Measurements from ENCODE around the gene COMMD1. TPM values are rescaled to one million over a fixed set of nuclear protein-coding genes. Genes with fewer than 3 reads are reported as not detected.

Gene COMMD1
- total RNA-seq, 1 experiment from 2014 or later = 24.7 TPM

DNA sequence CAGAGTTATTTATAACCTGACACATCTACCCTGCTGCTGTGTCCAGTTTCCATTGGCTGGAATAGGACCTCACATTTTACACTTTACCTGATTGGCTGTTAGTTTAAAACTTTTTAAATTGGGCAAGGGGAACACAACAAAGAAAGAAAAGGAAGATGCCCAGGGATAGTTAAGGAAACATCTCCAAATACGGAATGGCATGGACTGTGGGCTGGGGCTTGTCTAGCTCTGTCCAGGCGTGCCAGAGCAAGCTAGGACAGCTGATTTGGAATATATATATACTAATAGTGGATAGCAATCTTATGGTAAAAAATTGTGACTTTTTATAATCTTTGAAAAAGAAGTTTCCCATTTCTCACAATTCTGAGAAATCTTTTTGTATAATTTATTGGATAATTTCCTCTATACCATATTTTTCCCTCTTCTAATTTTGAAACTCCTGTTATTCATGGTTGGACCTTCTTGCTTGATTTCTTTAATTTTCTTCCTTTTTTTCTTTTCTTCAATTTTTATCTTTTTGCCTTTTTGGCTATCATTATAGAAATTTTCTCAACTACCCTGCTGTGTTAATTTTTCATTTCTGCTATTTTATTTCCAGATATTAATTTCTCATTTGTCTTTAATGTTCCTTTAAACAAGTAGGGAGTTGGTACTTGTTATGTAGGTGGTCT, 55.9 kb downstream of the COMMD1 start (continued):
- TF ChIP-seq, protein P1, sequence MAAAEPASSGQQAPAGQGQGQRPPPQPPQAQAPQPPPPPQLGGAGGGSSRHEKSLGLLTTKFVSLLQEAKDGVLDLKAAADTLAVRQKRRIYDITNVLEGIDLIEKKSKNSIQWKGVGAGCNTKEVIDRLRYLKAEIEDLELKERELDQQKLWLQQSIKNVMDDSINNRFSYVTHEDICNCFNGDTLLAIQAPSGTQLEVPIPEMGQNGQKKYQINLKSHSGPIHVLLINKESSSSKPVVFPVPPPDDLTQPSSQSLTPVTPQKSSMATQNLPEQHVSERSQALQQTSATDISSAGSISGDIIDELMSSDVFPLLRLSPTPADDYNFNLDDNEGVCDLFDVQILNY (CRISPR knock-in tag; IDR thresholded peaks at IDR 0.05) = no peak
- TF ChIP-seq ZNF121 (CRISPR knock-in tag; IDR thresholded peaks at IDR 0.05) (no peak), ZNF219 (CRISPR knock-in tag; IDR thresholded peaks at IDR 0.05; ENCODE audit: borderline replicate concordance) (no peak), ZBTB21 (CRISPR knock-in tag; IDR thresholded peaks at IDR 0.05; ENCODE audit: borderline replicate concordance) (no peak), IRF2 (CRISPR knock-in tag; IDR thresholded peaks at IDR 0.05; ENCODE audit: borderline replicate concordance, low read depth) (no peak)
- TF ChIP-seq, protein P2, sequence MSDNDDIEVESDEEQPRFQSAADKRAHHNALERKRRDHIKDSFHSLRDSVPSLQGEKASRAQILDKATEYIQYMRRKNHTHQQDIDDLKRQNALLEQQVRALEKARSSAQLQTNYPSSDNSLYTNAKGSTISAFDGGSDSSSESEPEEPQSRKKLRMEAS (CRISPR knock-in tag; IDR thresholded peaks at IDR 0.05) = no peak
- TF ChIP-seq, protein P3, sequence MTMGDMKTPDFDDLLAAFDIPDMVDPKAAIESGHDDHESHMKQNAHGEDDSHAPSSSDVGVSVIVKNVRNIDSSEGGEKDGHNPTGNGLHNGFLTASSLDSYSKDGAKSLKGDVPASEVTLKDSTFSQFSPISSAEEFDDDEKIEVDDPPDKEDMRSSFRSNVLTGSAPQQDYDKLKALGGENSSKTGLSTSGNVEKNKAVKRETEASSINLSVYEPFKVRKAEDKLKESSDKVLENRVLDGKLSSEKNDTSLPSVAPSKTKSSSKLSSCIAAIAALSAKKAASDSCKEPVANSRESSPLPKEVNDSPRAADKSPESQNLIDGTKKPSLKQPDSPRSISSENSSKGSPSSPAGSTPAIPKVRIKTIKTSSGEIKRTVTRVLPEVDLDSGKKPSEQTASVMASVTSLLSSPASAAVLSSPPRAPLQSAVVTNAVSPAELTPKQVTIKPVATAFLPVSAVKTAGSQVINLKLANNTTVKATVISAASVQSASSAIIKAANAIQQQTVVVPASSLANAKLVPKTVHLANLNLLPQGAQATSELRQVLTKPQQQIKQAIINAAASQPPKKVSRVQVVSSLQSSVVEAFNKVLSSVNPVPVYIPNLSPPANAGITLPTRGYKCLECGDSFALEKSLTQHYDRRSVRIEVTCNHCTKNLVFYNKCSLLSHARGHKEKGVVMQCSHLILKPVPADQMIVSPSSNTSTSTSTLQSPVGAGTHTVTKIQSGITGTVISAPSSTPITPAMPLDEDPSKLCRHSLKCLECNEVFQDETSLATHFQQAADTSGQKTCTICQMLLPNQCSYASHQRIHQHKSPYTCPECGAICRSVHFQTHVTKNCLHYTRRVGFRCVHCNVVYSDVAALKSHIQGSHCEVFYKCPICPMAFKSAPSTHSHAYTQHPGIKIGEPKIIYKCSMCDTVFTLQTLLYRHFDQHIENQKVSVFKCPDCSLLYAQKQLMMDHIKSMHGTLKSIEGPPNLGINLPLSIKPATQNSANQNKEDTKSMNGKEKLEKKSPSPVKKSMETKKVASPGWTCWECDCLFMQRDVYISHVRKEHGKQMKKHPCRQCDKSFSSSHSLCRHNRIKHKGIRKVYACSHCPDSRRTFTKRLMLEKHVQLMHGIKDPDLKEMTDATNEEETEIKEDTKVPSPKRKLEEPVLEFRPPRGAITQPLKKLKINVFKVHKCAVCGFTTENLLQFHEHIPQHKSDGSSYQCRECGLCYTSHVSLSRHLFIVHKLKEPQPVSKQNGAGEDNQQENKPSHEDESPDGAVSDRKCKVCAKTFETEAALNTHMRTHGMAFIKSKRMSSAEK (CRISPR knock-in tag; IDR thresholded peaks at IDR 0.05; ENCODE audit: borderline replicate concordance) = no peak
- TF ChIP-seq, protein P4, sequence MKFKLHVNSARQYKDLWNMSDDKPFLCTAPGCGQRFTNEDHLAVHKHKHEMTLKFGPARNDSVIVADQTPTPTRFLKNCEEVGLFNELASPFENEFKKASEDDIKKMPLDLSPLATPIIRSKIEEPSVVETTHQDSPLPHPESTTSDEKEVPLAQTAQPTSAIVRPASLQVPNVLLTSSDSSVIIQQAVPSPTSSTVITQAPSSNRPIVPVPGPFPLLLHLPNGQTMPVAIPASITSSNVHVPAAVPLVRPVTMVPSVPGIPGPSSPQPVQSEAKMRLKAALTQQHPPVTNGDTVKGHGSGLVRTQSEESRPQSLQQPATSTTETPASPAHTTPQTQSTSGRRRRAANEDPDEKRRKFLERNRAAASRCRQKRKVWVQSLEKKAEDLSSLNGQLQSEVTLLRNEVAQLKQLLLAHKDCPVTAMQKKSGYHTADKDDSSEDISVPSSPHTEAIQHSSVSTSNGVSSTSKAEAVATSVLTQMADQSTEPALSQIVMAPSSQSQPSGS (CRISPR knock-in tag; IDR thresholded peaks at IDR 0.05; ENCODE audit: borderline replicate concordance, low read depth) = no peak

DNA sequence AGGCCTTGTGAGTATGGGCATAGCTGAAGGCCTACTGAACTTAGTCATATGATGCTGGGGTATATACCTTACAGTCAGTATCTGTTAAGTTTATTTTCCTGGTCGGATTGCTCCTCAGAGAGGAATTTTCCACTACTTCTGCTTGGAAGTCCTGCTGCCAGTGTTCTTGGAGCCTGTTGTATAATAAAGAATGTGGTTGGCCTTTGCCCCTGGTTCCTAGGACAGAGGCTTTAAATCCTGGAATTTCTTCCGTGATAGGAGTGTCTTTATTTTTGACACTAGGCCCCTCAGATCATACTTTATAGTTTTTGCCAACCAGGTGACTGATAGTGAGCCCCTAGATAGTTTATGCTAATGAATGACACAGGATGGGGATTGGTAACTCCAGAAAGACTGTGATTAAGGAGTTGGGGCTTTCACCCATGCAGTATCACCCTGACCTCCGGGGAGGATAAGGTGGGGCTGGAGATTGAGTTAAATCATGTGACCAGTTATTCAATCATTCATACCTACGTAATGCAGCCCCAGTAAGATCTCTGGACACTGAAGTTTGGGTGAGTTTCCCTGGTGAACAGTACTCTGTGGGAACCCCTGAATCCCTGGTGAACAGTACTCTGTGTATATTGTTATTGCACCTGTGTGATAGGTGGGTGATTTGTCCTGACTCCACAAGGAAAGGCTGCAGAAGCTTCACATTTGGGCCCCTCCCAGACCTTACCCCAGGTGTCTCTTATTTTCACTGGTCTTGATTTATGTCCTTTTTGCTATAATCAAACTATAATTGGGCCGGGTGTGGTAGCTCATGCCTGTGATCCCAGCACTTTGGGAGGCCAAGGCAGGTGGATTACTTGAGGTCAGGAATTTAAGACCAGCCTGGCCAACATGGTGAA, 56.9 kb downstream of the COMMD1 start:
- ChIA-PET POLR2A (no interaction called here), CTCF (no interaction called here)
- peaks cover 13% of the 10 kb centered on the region for H3K36me3 Mint-ChIP-seq
- H3K27ac Mint-ChIP-seq = 0 out of 2 replicates have a peak overlapping the region, but pooled peaks have one; percentile 42
- no peak overlapping the region for H3K4me3 Mint-ChIP-seq
- no peaks in the 10 kb centered on the region for H3K27me3 Mint-ChIP-seq (ENCODE audit: low read depth)
- ATAC-seq = peak; percentile 24; the same call in 1 of the 2 replicates
- no peak for DNase-seq (ENCODE audit: low spot score)
- peaks cover 24% of the 10 kb centered on the region for H3K9me3 Mint-ChIP-seq
- peaks cover 30% of the 10 kb centered on the region for H3K4me1 Mint-ChIP-seq
- TF ChIP-seq, protein P5, sequence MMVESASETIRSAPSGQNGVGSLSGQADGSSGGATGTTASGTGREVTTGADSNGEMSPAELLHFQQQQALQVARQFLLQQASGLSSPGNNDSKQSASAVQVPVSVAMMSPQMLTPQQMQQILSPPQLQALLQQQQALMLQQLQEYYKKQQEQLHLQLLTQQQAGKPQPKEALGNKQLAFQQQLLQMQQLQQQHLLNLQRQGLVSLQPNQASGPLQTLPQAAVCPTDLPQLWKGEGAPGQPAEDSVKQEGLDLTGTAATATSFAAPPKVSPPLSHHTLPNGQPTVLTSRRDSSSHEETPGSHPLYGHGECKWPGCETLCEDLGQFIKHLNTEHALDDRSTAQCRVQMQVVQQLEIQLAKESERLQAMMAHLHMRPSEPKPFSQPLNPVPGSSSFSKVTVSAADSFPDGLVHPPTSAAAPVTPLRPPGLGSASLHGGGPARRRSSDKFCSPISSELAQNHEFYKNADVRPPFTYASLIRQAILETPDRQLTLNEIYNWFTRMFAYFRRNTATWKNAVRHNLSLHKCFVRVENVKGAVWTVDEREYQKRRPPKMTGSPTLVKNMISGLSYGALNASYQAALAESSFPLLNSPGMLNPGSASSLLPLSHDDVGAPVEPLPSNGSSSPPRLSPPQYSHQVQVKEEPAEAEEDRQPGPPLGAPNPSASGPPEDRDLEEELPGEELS (CRISPR knock-in tag; IDR thresholded peaks at IDR 0.05) = no peak
- TF ChIP-seq ZNF263 (CRISPR knock-in tag; IDR thresholded peaks at IDR 0.05; ENCODE audit: low read depth) (no peak), FOXJ3 (CRISPR knock-in tag; IDR thresholded peaks at IDR 0.05; ENCODE audit: borderline replicate concordance) (no peak), RELA (CRISPR knock-in tag; IDR thresholded peaks at IDR 0.05; ENCODE audit: borderline replicate concordance) (no peak), ZNF121 (CRISPR knock-in tag; IDR thresholded peaks at IDR 0.05) (no peak), ZNF671 (CRISPR knock-in tag; IDR thresholded peaks at IDR 0.05) (no peak), JUN (CRISPR knock-in tag; IDR thresholded peaks at IDR 0.05) (no peak), ZNF219 (CRISPR knock-in tag; IDR thresholded peaks at IDR 0.05; ENCODE audit: borderline replicate concordance) (no peak)
- TF ChIP-seq, protein P6, sequence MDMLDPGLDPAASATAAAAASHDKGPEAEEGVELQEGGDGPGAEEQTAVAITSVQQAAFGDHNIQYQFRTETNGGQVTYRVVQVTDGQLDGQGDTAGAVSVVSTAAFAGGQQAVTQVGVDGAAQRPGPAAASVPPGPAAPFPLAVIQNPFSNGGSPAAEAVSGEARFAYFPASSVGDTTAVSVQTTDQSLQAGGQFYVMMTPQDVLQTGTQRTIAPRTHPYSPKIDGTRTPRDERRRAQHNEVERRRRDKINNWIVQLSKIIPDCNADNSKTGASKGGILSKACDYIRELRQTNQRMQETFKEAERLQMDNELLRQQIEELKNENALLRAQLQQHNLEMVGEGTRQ (CRISPR knock-in tag; IDR thresholded peaks at IDR 0.05) = no peak
- TF ChIP-seq, protein P7, sequence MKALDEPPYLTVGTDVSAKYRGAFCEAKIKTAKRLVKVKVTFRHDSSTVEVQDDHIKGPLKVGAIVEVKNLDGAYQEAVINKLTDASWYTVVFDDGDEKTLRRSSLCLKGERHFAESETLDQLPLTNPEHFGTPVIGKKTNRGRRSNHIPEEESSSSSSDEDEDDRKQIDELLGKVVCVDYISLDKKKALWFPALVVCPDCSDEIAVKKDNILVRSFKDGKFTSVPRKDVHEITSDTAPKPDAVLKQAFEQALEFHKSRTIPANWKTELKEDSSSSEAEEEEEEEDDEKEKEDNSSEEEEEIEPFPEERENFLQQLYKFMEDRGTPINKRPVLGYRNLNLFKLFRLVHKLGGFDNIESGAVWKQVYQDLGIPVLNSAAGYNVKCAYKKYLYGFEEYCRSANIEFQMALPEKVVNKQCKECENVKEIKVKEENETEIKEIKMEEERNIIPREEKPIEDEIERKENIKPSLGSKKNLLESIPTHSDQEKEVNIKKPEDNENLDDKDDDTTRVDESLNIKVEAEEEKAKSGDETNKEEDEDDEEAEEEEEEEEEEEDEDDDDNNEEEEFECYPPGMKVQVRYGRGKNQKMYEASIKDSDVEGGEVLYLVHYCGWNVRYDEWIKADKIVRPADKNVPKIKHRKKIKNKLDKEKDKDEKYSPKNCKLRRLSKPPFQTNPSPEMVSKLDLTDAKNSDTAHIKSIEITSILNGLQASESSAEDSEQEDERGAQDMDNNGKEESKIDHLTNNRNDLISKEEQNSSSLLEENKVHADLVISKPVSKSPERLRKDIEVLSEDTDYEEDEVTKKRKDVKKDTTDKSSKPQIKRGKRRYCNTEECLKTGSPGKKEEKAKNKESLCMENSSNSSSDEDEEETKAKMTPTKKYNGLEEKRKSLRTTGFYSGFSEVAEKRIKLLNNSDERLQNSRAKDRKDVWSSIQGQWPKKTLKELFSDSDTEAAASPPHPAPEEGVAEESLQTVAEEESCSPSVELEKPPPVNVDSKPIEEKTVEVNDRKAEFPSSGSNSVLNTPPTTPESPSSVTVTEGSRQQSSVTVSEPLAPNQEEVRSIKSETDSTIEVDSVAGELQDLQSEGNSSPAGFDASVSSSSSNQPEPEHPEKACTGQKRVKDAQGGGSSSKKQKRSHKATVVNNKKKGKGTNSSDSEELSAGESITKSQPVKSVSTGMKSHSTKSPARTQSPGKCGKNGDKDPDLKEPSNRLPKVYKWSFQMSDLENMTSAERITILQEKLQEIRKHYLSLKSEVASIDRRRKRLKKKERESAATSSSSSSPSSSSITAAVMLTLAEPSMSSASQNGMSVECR (CRISPR knock-in tag; IDR thresholded peaks at IDR 0.05; ENCODE audit: borderline replicate concordance) = no peak
- TF ChIP-seq, protein P8, sequence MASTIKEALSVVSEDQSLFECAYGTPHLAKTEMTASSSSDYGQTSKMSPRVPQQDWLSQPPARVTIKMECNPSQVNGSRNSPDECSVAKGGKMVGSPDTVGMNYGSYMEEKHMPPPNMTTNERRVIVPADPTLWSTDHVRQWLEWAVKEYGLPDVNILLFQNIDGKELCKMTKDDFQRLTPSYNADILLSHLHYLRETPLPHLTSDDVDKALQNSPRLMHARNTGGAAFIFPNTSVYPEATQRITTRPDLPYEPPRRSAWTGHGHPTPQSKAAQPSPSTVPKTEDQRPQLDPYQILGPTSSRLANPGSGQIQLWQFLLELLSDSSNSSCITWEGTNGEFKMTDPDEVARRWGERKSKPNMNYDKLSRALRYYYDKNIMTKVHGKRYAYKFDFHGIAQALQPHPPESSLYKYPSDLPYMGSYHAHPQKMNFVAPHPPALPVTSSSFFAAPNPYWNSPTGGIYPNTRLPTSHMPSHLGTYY (CRISPR knock-in tag; IDR thresholded peaks at IDR 0.05) = no peak

Data from WTC11 (cell line).